Upper lobe of right lung (tissue), 1 donor: ENCODE data around the gene NPHP4. TPM values are rescaled to one million over a fixed set of nuclear protein-coding genes. Genes with fewer than 3 reads are reported as not detected.

Experiments
- ATAC-seq: fragments of 200-7000 bp; cut with Tn5 transposase; one replicate; pipeline ENCODE4 v1.9.1; 2020; ENCODE audit warnings: mild to moderate bottlenecking, moderate library complexity
- DNase-seq: peaks from one replicate; pipeline ENCODE4 v3.0.0-alpha.2; 2020
- H3K27ac ChIP-seq: fragments of 200-600 bp; one replicate; pipeline ENCODE4 v1.8.0; 2022
- H3K27me3 ChIP-seq: fragments of 200-600 bp; one replicate; pipeline ENCODE4 v1.8.0; 2022; ENCODE audit warnings: mild to moderate bottlenecking
- H3K36me3 ChIP-seq: fragments of 200-600 bp; one replicate; pipeline ENCODE4 v1.8.0; 2022
- H3K4me1 ChIP-seq: fragments of 200-600 bp; one replicate; pipeline ENCODE4 v1.8.0; 2022
- H3K4me3 ChIP-seq: fragments of 200-600 bp; one replicate; pipeline ENCODE4 v1.8.0; 2022; ENCODE audit warnings: mild to moderate bottlenecking
- H3K9me3 ChIP-seq: fragments of 200-600 bp; one replicate; pipeline ENCODE4 v1.8.0; 2022
- CTCF ChIP-seq: fragments of 200-600 bp; IDR thresholded peaks from one replicate; pipeline ENCODE4 v1.8.0; 2022; ENCODE audit warnings: antibody characterized with exemption
- intact Hi-C: fragments of 100-400 bp; cut with DNase I; formaldehyde crosslinking; loops from one replicate; pipeline ENCODE4 v1.11.0; 2022
- long read RNA-seq: library from polyadenylated mRNA; unstranded; transcript quantifications from one replicate; pipeline ENCODE4 v2.0.0, GENCODE V29; 2021
- total RNA-seq: library from RNA; stranded (reverse); fragmentation: NEBNext Ultra II Directional; extraction: Animal tissue kit (Norgen Biotek cat#: 25700); gene quantifications from one replicate; pipeline ENCODE4 v1.2.1, GENCODE V29; 2021
- donor health status: DM: no; HTN: yes; CAD: no; lungs with severe emphysema.

The NPHP4 gene
- 14.6 TPM for total RNA-seq
- long read RNA-seq, partial matches to known transcripts: 6 of 20 reads
- long read RNA-seq, other reads (novel, unspliced or antisense): 14 of 20 reads

- H3K27ac ChIP-seq: peak within 1 kb of the TSS; percentile 96
- no peak for TF ChIP-seq CTCF
- peak within 1 kb of the TSS; percentile 76 for H3K4me3 ChIP-seq
- DNase-seq (peak; percentile 100), ATAC-seq (peak; percentile 96)
- H3K36me3 ChIP-seq: no peaks in the 10 kb centered on the region
- no peaks in the 10 kb centered on the region for H3K9me3 ChIP-seq
- no peaks in the 10 kb centered on the region for H3K27me3 ChIP-seq
- intact Hi-C loops: no loop called here
- peaks cover 9% of the 10 kb centered on the region for H3K4me1 ChIP-seq
Observed at GRCh38 chr1:5992026-5992813, at the start of gene NPHP4. Gene NPHP4, minus strand, starts transcription at chr1:5992425. Its CDS starts 6,136 bp downstream, at chr1:5986289.

- peak; percentile 53 for ATAC-seq
- no peak for DNase-seq
- Histone ChIP-seq H3K27ac (no peak overlapping the region), H3K27me3 (no peaks in the 10 kb centered on the region), H3K4me1 (no peaks in the 10 kb centered on the region), H3K36me3 (no peaks in the 10 kb centered on the region), H3K4me3 (no peak overlapping the region), H3K9me3 (no peaks in the 10 kb centered on the region)
- intact Hi-C loops: no loop called here
- TF ChIP-seq CTCF: peak; percentile 50
Observed at GRCh38 chr1:6041432-6042062, 49.3 kb upstream of the NPHP4 start.

GRCh38 chr1:6040861-6041415 is 48.7 kb upstream of the NPHP4 start:
- DNase-seq (no peak), ATAC-seq (peak; percentile 43)
- Histone ChIP-seq H3K4me3 (no peak overlapping the region), H3K27ac (no peak overlapping the region), H3K27me3 (no peaks in the 10 kb centered on the region), H3K4me1 (no peaks in the 10 kb centered on the region), H3K9me3 (no peaks in the 10 kb centered on the region), H3K36me3 (no peaks in the 10 kb centered on the region)
- intact Hi-C loops: no loop called here
- no peak for TF ChIP-seq CTCF

GRCh38 chr1:6040444-6040843 is 48.2 kb upstream of the NPHP4 start:
- Histone ChIP-seq H3K36me3 (no peaks in the 10 kb centered on the region), H3K4me3 (no peak overlapping the region), H3K27ac (no peak overlapping the region), H3K9me3 (no peaks in the 10 kb centered on the region), H3K4me1 (no peaks in the 10 kb centered on the region), H3K27me3 (no peaks in the 10 kb centered on the region)
- intact Hi-C loops: no loop called here
- TF ChIP-seq CTCF: no peak
- ATAC-seq (no peak), DNase-seq (no peak)

- intact Hi-C loops: no loop called here
- ATAC-seq (no peak), DNase-seq (no peak)
Observed at GRCh38 chr1:6039031-6039430, 46.8 kb upstream of the NPHP4 start.

More at GRCh38 chr1:6039031-6039430, 46.8 kb upstream of the NPHP4 start:
- Histone ChIP-seq H3K27me3 (no peaks in the 10 kb centered on the region), H3K27ac (no peak overlapping the region), H3K9me3 (no peaks in the 10 kb centered on the region), H3K36me3 (no peaks in the 10 kb centered on the region), H3K4me3 (no peak overlapping the region), H3K4me1 (no peaks in the 10 kb centered on the region)
- no peak for TF ChIP-seq CTCF
